Forelimb muscle (tissue), 1 donor: ENCODE results near the gene GSG1L. TPM values are rescaled to one million over a fixed set of nuclear protein-coding genes. Genes with fewer than 3 reads are reported as not detected.

Source experiments
- DNase-seq: peaks from one replicate; pipeline ENCODE4 v3.0.0-alpha.2; 2013; ENCODE audit warnings: low read depth
- polyA plus RNA-seq: library from polyadenylated mRNA; unstranded; fragments of 120-200 nt; gene quantifications from one replicate; pipeline ENCODE4 v1.2.1, GENCODE V29; 2013; ENCODE audit not compliant: insufficient read length

The GSG1L gene
- polyA plus RNA-seq, 1 donor: 2.0 TPM

DNA sequence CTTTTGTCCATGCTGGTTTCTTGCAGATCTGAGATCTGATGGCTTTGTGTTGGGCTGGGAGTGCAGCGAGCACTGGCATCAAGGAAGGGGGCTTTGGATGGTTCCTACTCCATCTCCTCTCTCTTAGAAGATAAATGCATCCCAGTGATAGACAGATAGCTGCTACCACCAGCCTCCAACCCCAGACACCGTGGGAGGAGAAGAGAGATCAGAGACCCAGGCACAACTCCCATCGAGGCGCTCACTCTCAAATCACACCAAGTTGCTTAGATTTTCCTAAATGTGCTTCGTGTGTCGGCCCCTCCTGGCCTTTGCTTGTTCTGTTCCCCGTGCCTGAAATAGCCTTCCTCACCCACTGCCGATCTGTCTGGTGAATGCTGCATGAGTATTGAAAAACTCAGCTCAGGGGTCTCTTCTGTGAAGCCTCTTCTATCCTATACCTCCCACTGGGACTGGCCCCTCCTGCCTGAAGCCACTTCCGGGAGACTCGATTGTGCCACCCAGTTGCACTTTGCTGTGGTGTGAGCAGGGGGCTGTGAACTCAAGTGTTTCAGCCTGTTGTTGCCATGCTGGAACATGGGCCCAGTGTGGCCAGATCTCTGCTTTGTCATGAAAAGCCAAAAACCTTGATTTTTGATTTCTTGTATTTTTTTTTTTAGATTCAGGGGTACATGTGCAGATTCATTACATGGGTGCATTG, 242.7 kb downstream of the GSG1L start:
- DNase-seq: no peak

DNA sequence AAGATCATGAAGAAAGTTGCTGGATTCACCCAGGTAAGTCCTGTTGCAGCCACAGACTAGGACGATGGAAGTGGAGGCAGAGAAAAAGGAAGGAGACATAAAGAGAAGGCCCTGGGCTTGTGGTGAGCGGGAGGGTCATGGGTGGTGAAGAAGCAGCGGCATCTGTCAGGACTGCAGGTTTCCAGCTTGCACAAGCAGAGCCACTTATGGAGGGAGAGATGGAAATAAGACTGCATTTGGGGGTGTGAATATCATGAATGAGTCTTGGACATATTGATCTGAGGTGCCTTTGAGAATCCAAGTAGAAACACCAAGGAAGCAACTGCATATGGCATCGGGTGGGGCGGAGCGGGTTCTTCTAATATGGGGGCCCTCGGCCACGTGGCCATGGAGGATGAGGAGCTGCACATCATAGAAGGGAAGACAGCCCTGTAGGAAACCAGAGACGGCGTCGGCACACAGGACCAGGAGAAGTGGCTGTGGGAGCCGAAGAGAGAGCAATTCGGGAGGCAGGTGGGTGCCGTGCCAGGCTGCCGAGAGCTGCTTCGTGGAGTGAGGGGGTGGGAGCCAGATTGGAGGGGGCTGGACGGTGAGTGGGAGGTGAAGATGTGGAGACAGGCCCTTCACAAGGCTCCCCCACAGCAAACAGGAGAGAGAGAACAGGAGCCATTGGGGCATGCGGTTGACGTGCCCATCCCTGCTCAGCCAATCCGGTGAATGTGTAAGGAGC, 243.5 kb downstream of the GSG1L start:
- DNase-seq: no peak

DNA sequence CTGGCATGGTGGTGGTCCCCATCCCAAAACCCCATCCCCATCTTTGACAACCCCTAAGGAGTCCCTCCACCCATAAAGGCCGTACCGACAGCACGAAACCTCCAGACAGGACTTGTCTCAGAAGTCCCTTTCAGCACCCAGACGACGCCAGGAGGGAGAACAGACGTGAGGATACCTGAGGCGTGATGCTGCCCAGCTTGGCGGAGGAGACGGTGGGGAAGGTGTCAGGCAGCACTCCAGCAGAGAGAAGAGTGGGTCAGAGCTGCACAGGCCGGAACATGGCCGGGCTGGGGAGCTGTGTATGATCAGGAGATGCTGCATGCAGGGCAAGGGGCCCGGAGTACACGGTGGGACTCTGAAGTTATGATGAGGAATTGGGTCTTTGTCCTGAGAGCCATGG, 244.2 kb downstream of the GSG1L start:
- no peak for DNase-seq

GRCh38 chr16:27818246-27818645, 245.3 kb downstream of the GSG1L start:
- DNase-seq: no peak

DNA sequence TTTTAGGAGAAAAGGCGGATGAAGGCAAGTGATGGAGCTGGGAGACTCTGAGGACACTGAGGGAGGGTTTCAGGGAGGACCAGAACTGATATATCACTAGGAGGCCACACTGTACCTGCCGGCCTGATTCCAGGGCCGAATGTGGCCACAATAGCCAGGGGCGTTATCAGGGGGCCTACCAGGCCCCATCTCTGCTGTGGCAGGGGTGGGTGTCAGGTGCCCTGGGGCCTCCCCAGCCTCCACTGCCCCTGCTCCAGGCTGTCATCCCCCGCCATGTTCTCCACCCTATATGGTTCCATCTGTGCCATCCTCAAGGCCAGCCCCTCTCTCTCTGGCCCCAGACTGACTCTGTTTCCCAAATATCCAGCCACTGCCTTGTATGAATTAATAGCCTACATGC, 246.5 kb downstream of the GSG1L start:
- DNase-seq: no peak

DNA sequence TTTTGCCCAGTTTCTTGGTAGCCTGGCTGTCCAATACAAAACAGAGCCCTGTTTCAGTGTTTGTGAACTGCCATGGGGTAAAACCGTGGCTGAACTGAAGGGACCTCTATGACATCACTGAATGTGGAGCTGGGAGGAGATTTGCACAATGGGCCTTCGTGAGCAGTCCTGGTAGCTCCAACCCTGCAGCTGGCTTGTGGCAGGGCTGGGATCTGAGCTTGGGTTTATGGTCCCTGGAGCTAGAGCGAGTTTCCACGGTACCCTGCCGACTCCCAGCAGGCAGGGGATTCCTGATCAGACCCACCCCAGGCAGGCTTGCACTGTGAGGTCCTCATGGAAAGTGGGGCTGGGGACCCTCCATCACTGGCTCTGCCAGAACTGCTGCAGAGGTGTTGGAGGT, 247.0 kb downstream of the GSG1L start:
- DNase-seq: no peak

- DNase-seq: no peak
Measured at GRCh38 chr16:27813591-27813990, 249.9 kb downstream of the GSG1L start.

GRCh38 chr16:27811881-27812280, 251.6 kb downstream of the GSG1L start:
- no peak for DNase-seq

DNA sequence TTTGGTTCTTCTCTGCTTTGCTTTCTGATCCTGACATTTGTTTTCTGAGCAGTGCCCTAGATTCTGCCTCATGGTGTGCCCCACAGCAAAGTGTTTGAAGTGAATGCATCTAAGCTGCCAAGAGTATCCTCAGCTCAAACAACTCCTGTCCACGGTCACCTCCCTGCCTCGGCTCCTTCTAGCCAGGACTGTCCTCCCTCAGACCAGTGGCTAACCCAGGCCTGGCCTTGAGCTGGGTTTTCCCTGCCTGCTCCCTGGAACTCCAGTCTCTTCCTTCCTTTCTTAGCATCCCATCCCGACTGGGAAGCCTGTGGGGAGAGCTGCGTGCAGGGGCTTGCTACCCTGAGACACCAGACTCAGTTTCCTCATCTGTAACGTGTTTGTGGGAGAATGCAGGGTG, 256.5 kb downstream of the GSG1L start:
- DNase-seq: no peak

GRCh38 chr16:27806388-27806787, 257.1 kb downstream of the GSG1L start:
- DNase-seq: no peak

GRCh38 chr16:27805828-27806351, 257.6 kb downstream of the GSG1L start:
- DNase-seq: no peak

DNA sequence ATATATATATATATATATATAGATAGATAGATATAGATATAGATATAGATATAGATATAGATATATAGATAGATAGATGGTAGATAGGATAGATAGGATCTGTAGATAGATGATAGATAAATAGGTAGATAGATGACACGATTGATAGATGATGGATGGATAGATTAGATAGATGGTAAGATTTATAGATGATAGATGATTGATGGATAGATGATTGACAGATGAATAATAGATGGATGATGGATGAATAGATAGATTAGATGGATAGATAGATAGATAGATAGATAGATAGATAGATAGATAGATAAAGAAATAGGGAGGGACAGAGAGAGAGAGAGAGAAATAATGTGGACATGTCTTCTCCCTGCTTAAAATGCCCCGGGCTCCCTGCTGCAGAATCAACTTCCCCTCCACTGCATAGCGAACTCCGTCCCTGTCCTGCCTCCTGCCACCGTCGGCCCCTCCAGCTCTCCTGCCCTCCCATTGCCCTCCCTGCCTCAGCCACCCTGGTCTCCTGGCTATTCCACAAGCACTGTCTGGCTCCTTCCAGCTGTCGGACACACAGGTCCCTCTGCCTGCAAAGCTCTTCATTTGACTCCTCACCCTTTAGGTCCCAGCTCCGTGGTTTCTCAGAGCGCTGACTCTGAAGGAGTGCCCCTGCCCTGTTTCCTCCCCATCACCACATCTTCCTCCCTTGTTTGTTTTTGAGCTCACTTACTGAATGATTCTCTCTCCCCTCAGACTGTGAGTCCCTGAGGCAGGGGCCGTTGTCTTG, 259.6 kb downstream of the GSG1L start:
- DNase-seq: no peak

DNA sequence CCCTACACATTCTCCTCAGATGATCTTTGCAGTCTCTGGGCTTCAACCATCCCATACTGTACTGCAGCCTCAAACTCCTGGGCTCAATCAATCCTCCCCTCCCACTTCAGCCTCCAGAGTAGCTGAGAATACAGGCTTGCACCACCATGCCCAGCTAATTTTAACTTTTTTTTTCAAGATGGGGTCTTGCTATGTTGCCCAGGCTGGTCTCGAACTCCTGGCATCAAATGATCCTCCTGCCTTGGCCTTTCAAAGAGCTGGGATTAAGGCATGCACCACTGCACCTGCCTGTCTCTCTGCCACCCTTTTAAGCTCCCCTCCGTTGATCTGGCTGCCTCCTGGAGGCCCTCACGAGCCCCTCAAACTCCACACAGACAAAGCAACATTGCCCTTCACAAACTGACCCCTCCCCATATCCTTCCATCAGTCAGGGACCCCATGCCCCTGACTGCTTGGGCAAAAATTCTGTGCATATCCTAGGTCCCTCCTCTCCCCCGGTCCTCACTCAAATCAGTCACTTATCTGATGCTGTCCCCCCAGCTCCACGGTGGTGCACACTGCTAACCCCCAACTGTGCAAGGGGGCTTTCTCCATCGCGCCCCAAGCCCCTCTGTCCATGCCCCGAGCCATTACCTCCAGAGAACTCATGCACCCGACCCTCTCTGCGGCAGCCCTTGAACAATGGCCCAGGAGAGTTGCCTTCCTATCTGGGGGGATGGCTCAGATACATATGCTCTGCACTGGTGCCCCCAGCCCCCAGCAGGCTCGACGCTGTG, 260.7 kb downstream of the GSG1L start:
- DNase-seq: no peak

DNA sequence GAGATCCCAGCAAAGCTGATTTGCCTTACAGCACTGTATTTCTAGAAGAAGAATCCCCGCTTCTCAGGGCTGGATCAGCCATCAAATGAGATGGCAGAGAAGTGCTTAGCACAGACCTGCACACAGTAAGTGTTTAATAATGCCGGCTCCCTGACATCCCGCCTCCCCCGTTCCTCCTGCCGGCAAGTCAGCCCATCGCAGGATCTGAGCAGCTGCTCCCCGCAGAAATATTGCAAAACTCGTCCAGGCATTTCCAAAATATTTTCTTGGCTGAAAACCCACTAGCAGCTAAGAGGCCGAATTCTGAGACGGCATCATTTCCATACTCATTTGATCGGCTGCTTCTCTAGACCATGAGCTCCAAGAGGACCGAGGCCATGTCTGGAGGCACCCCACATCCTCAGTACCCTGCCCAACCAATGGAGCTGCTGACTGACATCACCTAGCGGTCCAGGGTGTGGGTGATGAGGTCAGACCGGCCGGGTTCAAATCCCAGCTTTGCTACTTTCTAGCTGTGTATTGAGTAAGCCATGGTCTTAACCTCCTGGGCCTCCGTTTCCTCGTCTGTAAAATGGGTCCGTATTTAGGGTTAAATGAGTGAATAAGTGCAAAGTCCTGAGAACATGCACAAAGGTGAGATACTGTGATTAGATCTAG, 262.1 kb downstream of the GSG1L start:
- no peak for DNase-seq

GRCh38 chr16:27800817-27801216, 262.7 kb downstream of the GSG1L start:
- no peak for DNase-seq

DNA sequence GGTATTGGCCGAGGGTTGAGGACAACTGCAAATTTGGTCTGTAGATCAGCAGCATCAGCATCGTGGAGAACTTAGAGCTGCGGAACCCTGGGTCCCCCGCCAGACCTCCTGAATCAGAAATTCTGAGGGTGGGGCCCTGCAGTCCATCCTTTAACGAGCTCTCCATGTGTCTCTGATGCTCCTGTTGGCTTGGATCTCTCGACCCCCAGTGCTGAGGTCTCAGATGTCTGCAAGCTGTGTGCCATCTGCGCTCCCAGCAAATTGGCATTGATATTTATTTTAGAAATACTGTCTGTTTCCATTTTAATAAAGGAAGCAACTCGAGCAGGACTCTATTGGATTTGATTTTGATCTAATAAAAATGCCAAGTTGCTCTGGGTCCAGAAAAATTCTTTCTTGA, 263.6 kb downstream of the GSG1L start:
- DNase-seq: no peak

GRCh38 chr16:27798241-27798640, 265.3 kb downstream of the GSG1L start:
- no peak for DNase-seq

- no peak for DNase-seq
Measured at GRCh38 chr16:27795992-27796614, 267.4 kb downstream of the GSG1L start.

GRCh38 chr16:27793249-27793622, 270.3 kb downstream of the GSG1L start:
- DNase-seq: no peak

GRCh38 chr16:27792486-27793248, 270.8 kb downstream of the GSG1L start:
- no peak for DNase-seq
